Keratinocyte (primary cell): ENCODE results near the gene KDM4B. TPM values are rescaled to one million over a fixed set of nuclear protein-coding genes. Genes with fewer than 3 reads are reported as not detected.

Experiments used
- DNase-seq: peaks from one replicate; pipeline ENCODE4 v3.0.0-alpha.2; 2011; ENCODE audit warnings: low read depth, missing footprints, low spot score
- FAIRE-seq: peaks from 2 replicates; lab custom pipeline; 2011; peaks lifted over from hg19 to GRCh38; lab: Jason Lieb, UNC
- H2AFZ ChIP-seq: 2 replicates; pipeline ENCODE4 v1.6.0; 2012; ENCODE audit warnings: low read length, control low read depth, inconsistent platforms; ENCODE audit not compliant: control insufficient read depth
- H3K27ac ChIP-seq: 2 replicates; pipeline ENCODE4 v1.5.1; 2011; ENCODE audit warnings: low read length; ENCODE audit not compliant: control insufficient read depth, insufficient read depth
- H3K27me3 ChIP-seq: 3 replicates; pipeline ENCODE4 v1.6.0; 2011; ENCODE audit warnings: low read length; ENCODE audit not compliant: control insufficient read depth, insufficient read depth; ENCODE audit errors: extremely low read depth
- H3K36me3 ChIP-seq, 2 experiments: 2 replicates in 1 of 2; 3 replicates in 1 of 2; pipeline ENCODE4 v1.5.1; 2011; ENCODE audit warnings: low read length in 2 of 2, mild to moderate bottlenecking in 1 of 2; ENCODE audit not compliant: control insufficient read depth in 2 of 2, insufficient read depth in 2 of 2; ENCODE audit errors: extremely low read depth in 1 of 2
- H3K4me1 ChIP-seq: 3 replicates; pipeline ENCODE4 v1.5.1; 2011; ENCODE audit warnings: low read length; ENCODE audit not compliant: control insufficient read depth, insufficient read depth; ENCODE audit errors: extremely low read depth
- H3K4me2 ChIP-seq: 3 replicates; pipeline ENCODE4 v1.6.0; 2011; ENCODE audit warnings: low read depth, low read length; ENCODE audit not compliant: control insufficient read depth, insufficient read depth; ENCODE audit errors: extremely low read depth
- H3K4me3 ChIP-seq, 3 experiments: fragments of 200-600 bp in 1 of 3; sonication (generic) in 1 of 3; 2 replicates in 2 of 3; 3 replicates in 1 of 3; pipeline ENCODE4 v1.5.1; 2011 to 2016; ENCODE audit warnings: low read length in 3 of 3, mild to moderate bottlenecking in 3 of 3, control low read depth in 2 of 3, inconsistent platforms in 1 of 3, low read depth in 1 of 3, mixed read lengths in 1 of 3, mixed run types in 1 of 3, moderate library complexity in 1 of 3; ENCODE audit not compliant: control insufficient read depth in 2 of 3, insufficient read depth in 2 of 3; ENCODE audit errors: extremely low read depth in 1 of 3
- H3K79me2 ChIP-seq: 2 replicates; pipeline ENCODE4 v1.6.0; 2012; ENCODE audit warnings: low read length; ENCODE audit not compliant: control insufficient read depth, insufficient read depth
- H3K9ac ChIP-seq: 3 replicates; pipeline ENCODE4 v1.6.0; 2011; ENCODE audit warnings: low read length; ENCODE audit not compliant: control insufficient read depth, insufficient read depth; ENCODE audit errors: extremely low read depth
- H3K9me1 ChIP-seq: 3 replicates; pipeline ENCODE4 v1.6.0; 2011; ENCODE audit warnings: low read length; ENCODE audit not compliant: control insufficient read depth, insufficient read depth; ENCODE audit errors: extremely low read depth
- H3K9me3 ChIP-seq: 2 replicates; pipeline ENCODE4 v1.5.1; 2012; ENCODE audit warnings: low read depth, low read length; ENCODE audit not compliant: control insufficient read depth
- H4K20me1 ChIP-seq: 3 replicates; pipeline ENCODE4 v1.6.0; 2011; ENCODE audit warnings: low read length; ENCODE audit not compliant: control insufficient read depth, insufficient read depth; ENCODE audit errors: extremely low read depth
- CTCF ChIP-seq, 3 experiments: IDR thresholded peaks in 1 of 3; conservative IDR thresholded peaks in 1 of 3; optimal IDR thresholded peaks in 1 of 3; 2 replicates in 2 of 3; 3 replicates in 1 of 3; pipeline versions ENCODE3 to v1.5.1; 2011; ENCODE audit warnings: low read length in 3 of 3, mild to moderate bottlenecking in 3 of 3, moderate library complexity in 2 of 3, control low read depth in 1 of 3, inconsistent platforms in 1 of 3; ENCODE audit not compliant: insufficient read depth in 2 of 3; ENCODE audit errors: extremely low read depth in 1 of 3
- EZH2 ChIP-seq: IDR thresholded peaks from one replicate; pipeline ENCODE4 v1.6.1; 2012; ENCODE audit warnings: inconsistent platforms, mild to moderate bottlenecking, low read length, moderate library complexity
- dilution Hi-C: fragments of 300-500 bp; cut with MboI; formaldehyde crosslinking; loops from one replicate; pipeline ENCODE4 v1.7.0; 2020; ENCODE audit warnings: low sequenced_read_pairs; ENCODE audit not compliant: extremely low pct_ligation_motif_present
- polyA plus RNA-seq, 5 experiments: library from polyadenylated mRNA; depleted of rRNA in 3 of 5; stranded (reverse) in 3 of 5; stranded (forward) in 1 of 5; unstranded in 1 of 5; fragments of >200 nt; gene quantifications; 1 replicate in 1 of 5; 2 replicates in 3 of 5; 3 replicates in 1 of 5; pipeline versions ENCODE4 v1.2.1 to v1.2.3, GENCODE V29; 2011 to 2012; ENCODE audit warnings: missing spikeins in 2 of 5, low read depth in 1 of 5, low replicate concordance in 1 of 5

KDM4B gene
- polyA plus RNA-seq, 1 donor (not counting 4 experiments of a cell fraction or from before 2014, with no cell fraction given), result 6.2 TPM

GRCh38 chr19:5077209-5077515 is 108.2 kb downstream of the KDM4B start:
- no peak overlapping the region for H2AFZ ChIP-seq
- no peak overlapping the region for H3K9ac ChIP-seq
- H3K27ac ChIP-seq, result no peak overlapping the region
- H3K4me1 ChIP-seq, result no peaks in the 10 kb centered on the region
- DNase-seq, result no peak
- TF ChIP-seq EZH2 (no peak), CTCF (optimal IDR thresholded peaks at IDR 0.05 in 1 of 3, IDR thresholded peaks at IDR 0.05 in 1 of 3, conservative IDR thresholded peaks at IDR 0.05 in 1 of 3; ENCODE audit: extremely low read depth in 1 of 3, insufficient read depth in 2 of 3, low read length in 3 of 3) (no peak)
- no peaks in the 10 kb centered on the region for H3K9me1 ChIP-seq
- peaks cover 5 to 30% of the 10 kb centered on the region in 2 experiments for H3K36me3 ChIP-seq
- FAIRE-seq, result no peak
- no peak overlapping the region for H3K4me2 ChIP-seq
- H3K4me3 ChIP-seq, result no peak overlapping the region
- H3K27me3 ChIP-seq, result no peaks in the 10 kb centered on the region
- peaks cover 4% of the 10 kb centered on the region for H4K20me1 ChIP-seq
- dilution Hi-C loops, result no loop called here
- no peaks in the 10 kb centered on the region for H3K79me2 ChIP-seq
- H3K9me3 ChIP-seq, result no peaks in the 10 kb centered on the region

- H3K27ac ChIP-seq, result no peak overlapping the region
- no peaks in the 10 kb centered on the region for H3K4me1 ChIP-seq
- H3K4me3 ChIP-seq, result no peak overlapping the region
- FAIRE-seq (no peak), DNase-seq (no peak)
- no peak overlapping the region for H3K4me2 ChIP-seq
- no peak overlapping the region for H3K9ac ChIP-seq
- H3K36me3 ChIP-seq, result peaks cover 5 to 28% of the 10 kb centered on the region in 2 experiments
- TF ChIP-seq EZH2, result no peak
- H3K79me2 ChIP-seq, result no peaks in the 10 kb centered on the region
- no peak overlapping the region for H2AFZ ChIP-seq
- no peaks in the 10 kb centered on the region for H3K9me1 ChIP-seq
- dilution Hi-C loops, result no loop called here
- H3K27me3 ChIP-seq, result no peaks in the 10 kb centered on the region
- no peaks in the 10 kb centered on the region for H3K9me3 ChIP-seq
- peaks cover 4% of the 10 kb centered on the region for H4K20me1 ChIP-seq
Observed at GRCh38 chr19:5078182-5078581, 109.3 kb downstream of the KDM4B start.

GRCh38 chr19:5078666-5079065 is 109.8 kb downstream of the KDM4B start:
- dilution Hi-C loops, result no loop called here
- Histone ChIP-seq H4K20me1 (peaks cover 4% of the 10 kb centered on the region), H3K36me3 (peaks cover 5 to 30% of the 10 kb centered on the region in 2 experiments), H3K27me3 (no peaks in the 10 kb centered on the region), H3K79me2 (no peaks in the 10 kb centered on the region), H3K4me1 (no peaks in the 10 kb centered on the region), H3K9ac (no peak overlapping the region), H3K4me2 (no peak overlapping the region), H3K9me1 (no peaks in the 10 kb centered on the region), H2AFZ (no peak overlapping the region), H3K9me3 (no peaks in the 10 kb centered on the region), H3K27ac (no peak overlapping the region), H3K4me3 (no peak overlapping the region)
- FAIRE-seq, result no peak
- TF ChIP-seq EZH2 (no peak), CTCF (optimal IDR thresholded peaks at IDR 0.05 in 1 of 3, IDR thresholded peaks at IDR 0.05 in 1 of 3, conservative IDR thresholded peaks at IDR 0.05 in 1 of 3; ENCODE audit: extremely low read depth in 1 of 3, insufficient read depth in 2 of 3, low read length in 3 of 3) (no peak)
- DNase-seq, result no peak
